Neural cell (in vitro differentiated cells): ENCODE data around the gene SMTN. TPM values are rescaled to one million over a fixed set of nuclear protein-coding genes. Genes with fewer than 3 reads are reported as not detected.

Experiments
- H2AFZ ChIP-seq: fragments of 200-600, 300-800 bp; sonication (generic), shearing (Covaris generic); 2 replicates; pipeline ENCODE4 v1.6.0; 2014; ENCODE audit warnings: low read depth, mild to moderate bottlenecking, antibody characterized with exemption, low read length, moderate library complexity
- H3F3A ChIP-seq: fragments of 200-600 bp; shearing (Covaris generic); 2 replicates; pipeline ENCODE4 v1.6.1; 2016; ENCODE audit warnings: mild to moderate bottlenecking, moderate library complexity, mixed read lengths, antibody characterized with exemption, low read length; ENCODE audit not compliant: insufficient read depth, poor library complexity, severe bottlenecking
- H3K27ac ChIP-seq: fragments of 200-600, 300-800 bp; sonication (generic), shearing (Covaris generic); 2 replicates; pipeline ENCODE4 v1.5.1; 2014; ENCODE audit warnings: mild to moderate bottlenecking, low read length, moderate library complexity
- H3K27me3 ChIP-seq: fragments of 300-800, 200-600 bp; sonication (generic), shearing (Covaris generic); 2 replicates; pipeline ENCODE4 v1.6.0; 2014; ENCODE audit warnings: mild to moderate bottlenecking, low read depth, low read length, moderate library complexity; ENCODE audit not compliant: insufficient read depth
- H3K36me3 ChIP-seq: fragments of 300-800, 200-600 bp; sonication (generic), shearing (Covaris generic); 2 replicates; pipeline ENCODE4 v1.5.1; 2014; ENCODE audit warnings: mild to moderate bottlenecking, antibody characterized with exemption, low read length, moderate library complexity; ENCODE audit not compliant: insufficient read depth
- H3K4me2 ChIP-seq: fragments of 300-800, 200-600 bp; sonication (generic), shearing (Covaris generic); 2 replicates; pipeline ENCODE4 v1.6.0; 2014; ENCODE audit warnings: mild to moderate bottlenecking, low read length
- H3K4me3 ChIP-seq: fragments of 300-800, 200-600 bp; sonication (generic), shearing (Covaris generic); 2 replicates; pipeline ENCODE4 v1.5.1; 2014; ENCODE audit warnings: mild to moderate bottlenecking, low read length, moderate library complexity
- H3K79me2 ChIP-seq: fragments of 200-600 bp; shearing (Covaris generic); replicated peaks from 2 replicates; pipeline ENCODE4 v1.6.0; 2014; ENCODE audit warnings: mild to moderate bottlenecking, low read length, moderate library complexity; ENCODE audit not compliant: insufficient read depth
- H3K9ac ChIP-seq: fragments of 300-800, 200-600 bp; sonication (generic), shearing (Covaris generic); 2 replicates; pipeline ENCODE4 v1.6.1; 2016; ENCODE audit warnings: mild to moderate bottlenecking, low read length, mixed read lengths
- H3K9me2 ChIP-seq: fragments of 200-600 bp; shearing (Covaris generic); 2 replicates; pipeline ENCODE4 v1.6.1; 2016; ENCODE audit warnings: mild to moderate bottlenecking, low read length, mixed read lengths; ENCODE audit not compliant: insufficient read depth
- H3K9me3 ChIP-seq: fragments of 200-600, 300-800 bp; sonication (generic), shearing (Covaris generic); 2 replicates; pipeline ENCODE4 v1.6.1; 2016; ENCODE audit warnings: mild to moderate bottlenecking, mixed run types, low read length, moderate library complexity, mixed read lengths
- H4K20me1 ChIP-seq: fragments of 200-600 bp; shearing (Covaris generic); 2 replicates; pipeline ENCODE4 v1.6.1; 2016; ENCODE audit warnings: mild to moderate bottlenecking, mixed run types; ENCODE audit not compliant: insufficient read depth
- CTCF ChIP-seq: fragments of 450-650 bp; IDR thresholded peaks from 2 replicates; pipeline ENCODE4 v1.5.1; 2014; ENCODE audit warnings: antibody characterized with exemption, mild to moderate bottlenecking, moderate library complexity; ENCODE audit not compliant: poor library complexity, severe bottlenecking
- EP300 ChIP-seq: fragments of 450-650 bp; conservative IDR thresholded peaks from 2 replicates; pipeline ENCODE4 v1.6.1; 2014; ENCODE audit warnings: antibody characterized with exemption, mild to moderate bottlenecking, moderate library complexity; ENCODE audit not compliant: poor library complexity, severe bottlenecking
- EZH2 ChIP-seq: fragments of 200-600, 300-800 bp; shearing (Covaris generic), sonication (generic); IDR thresholded peaks from 2 replicates; pipeline ENCODE4 v1.6.1; 2014; ENCODE audit warnings: antibody characterized with exemption, low read length, borderline replicate concordance, mild to moderate bottlenecking; ENCODE audit not compliant: insufficient read depth, poor library complexity, severe bottlenecking
- POLR2AphosphoS5 ChIP-seq: IDR thresholded peaks from 2 replicates; pipeline ENCODE4 v1.6.1; 2012
- RAD21 ChIP-seq: fragments of 450-650 bp; conservative IDR thresholded peaks from 2 replicates; pipeline ENCODE4 v1.6.1; 2014; ENCODE audit warnings: antibody characterized with exemption, mild to moderate bottlenecking, moderate library complexity
- SMC3 ChIP-seq: fragments of 450-650 bp; conservative IDR thresholded peaks from 2 replicates; pipeline ENCODE4 v1.6.1; 2014; ENCODE audit warnings: antibody characterized with exemption, mild to moderate bottlenecking, moderate library complexity; ENCODE audit not compliant: poor library complexity
- TAF1 ChIP-seq: IDR thresholded peaks from 2 replicates; pipeline ENCODE4 v1.6.1; 2012; ENCODE audit warnings: low read depth
- polyA plus RNA-seq: library from polyadenylated mRNA; depleted of rRNA; stranded (reverse); fragments of >200 nt; gene quantifications from 2 replicates; pipeline ENCODE4 v1.2.3, GENCODE V29; 2014
- TF ChIP-seq, protein P1 (sequence below): IDR thresholded peaks from 2 replicates; pipeline ENCODE4 v1.6.1; 2012; ENCODE audit warnings: borderline replicate concordance

SMTN gene
- polyA plus RNA-seq, 1 donor from 2014 or later = 3.4 TPM

DNA sequence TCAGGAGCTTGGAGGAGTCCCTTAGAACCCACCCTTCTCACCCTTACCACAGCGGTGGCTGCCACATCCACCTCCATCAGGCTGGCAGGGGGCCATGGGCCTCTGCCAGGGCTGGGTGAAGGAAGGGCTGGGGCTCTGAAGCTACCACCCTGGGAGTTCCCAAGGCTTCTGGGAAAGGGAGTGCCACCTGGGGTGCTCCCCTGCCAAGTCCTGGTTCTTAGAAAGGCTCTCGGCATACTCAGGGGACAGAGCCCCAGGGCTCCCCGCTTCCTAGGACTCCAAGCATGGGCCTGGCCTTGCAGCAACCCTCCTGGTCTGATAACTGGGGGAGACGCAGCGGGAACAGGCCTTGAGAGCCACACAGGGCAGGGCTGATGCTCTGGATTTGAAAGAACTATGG lies 59.6 kb downstream of the SMTN start:
- H3K36me3 ChIP-seq = no peaks in the 10 kb centered on the region
- no peaks in the 10 kb centered on the region for H3K27me3 ChIP-seq
- no peak overlapping the region for H3K27ac ChIP-seq
- no peak overlapping the region for H3K4me3 ChIP-seq
- no peaks in the 10 kb centered on the region for H3K9me3 ChIP-seq
- TF ChIP-seq EZH2 (no peak), EP300 (no peak), SMC3 (no peak), CTCF (no peak)
- no peaks in the 10 kb centered on the region for H3F3A ChIP-seq
- no peaks in the 10 kb centered on the region for H4K20me1 ChIP-seq
- H3K9ac ChIP-seq = no peak overlapping the region
- H3K4me2 ChIP-seq = no peak overlapping the region
- no peak overlapping the region for H2AFZ ChIP-seq
- no peaks in the 10 kb centered on the region for H3K79me2 ChIP-seq
- H3K9me2 ChIP-seq = no peaks in the 10 kb centered on the region

DNA sequence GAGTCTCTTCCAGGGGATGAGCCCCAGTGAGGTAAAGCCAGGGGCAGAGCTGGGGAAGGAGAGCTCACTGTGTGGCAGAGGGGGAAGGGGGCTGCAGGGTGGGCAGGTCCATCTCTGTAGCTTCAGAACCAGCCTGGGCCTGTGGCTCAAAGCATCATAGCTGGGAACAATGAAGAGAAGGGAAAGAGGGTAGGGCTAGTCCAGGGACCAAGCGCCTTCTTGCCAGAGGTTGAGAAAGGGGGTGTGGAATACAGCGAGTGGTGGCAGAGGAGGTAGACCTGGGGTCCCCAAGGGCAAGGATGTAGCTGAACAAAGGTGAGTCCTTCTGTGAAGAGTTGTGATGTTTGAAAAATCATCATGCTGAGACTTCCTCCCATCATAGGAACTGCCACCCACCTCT lies 60.4 kb downstream of the SMTN start:
- Histone ChIP-seq H3K9me3 (no peaks in the 10 kb centered on the region), H3K4me3 (no peak overlapping the region)

More for the DNA sequence above, 60.4 kb downstream of the SMTN start:
- no peaks in the 10 kb centered on the region for H3K27me3 ChIP-seq
- no peak overlapping the region for H3K9ac ChIP-seq
- H3K79me2 ChIP-seq = no peaks in the 10 kb centered on the region
- no peak overlapping the region for H3K4me2 ChIP-seq
- H3K9me2 ChIP-seq = no peaks in the 10 kb centered on the region
- no peak overlapping the region for H3K27ac ChIP-seq
- no peaks in the 10 kb centered on the region for H3K36me3 ChIP-seq
- no peaks in the 10 kb centered on the region for H3F3A ChIP-seq
- TF ChIP-seq POLR2AphosphoS5 (no peak), RAD21 (no peak), TAF1 (no peak), SMC3 (no peak), CTCF (no peak), EP300 (no peak)
- TF ChIP-seq, protein P1, sequence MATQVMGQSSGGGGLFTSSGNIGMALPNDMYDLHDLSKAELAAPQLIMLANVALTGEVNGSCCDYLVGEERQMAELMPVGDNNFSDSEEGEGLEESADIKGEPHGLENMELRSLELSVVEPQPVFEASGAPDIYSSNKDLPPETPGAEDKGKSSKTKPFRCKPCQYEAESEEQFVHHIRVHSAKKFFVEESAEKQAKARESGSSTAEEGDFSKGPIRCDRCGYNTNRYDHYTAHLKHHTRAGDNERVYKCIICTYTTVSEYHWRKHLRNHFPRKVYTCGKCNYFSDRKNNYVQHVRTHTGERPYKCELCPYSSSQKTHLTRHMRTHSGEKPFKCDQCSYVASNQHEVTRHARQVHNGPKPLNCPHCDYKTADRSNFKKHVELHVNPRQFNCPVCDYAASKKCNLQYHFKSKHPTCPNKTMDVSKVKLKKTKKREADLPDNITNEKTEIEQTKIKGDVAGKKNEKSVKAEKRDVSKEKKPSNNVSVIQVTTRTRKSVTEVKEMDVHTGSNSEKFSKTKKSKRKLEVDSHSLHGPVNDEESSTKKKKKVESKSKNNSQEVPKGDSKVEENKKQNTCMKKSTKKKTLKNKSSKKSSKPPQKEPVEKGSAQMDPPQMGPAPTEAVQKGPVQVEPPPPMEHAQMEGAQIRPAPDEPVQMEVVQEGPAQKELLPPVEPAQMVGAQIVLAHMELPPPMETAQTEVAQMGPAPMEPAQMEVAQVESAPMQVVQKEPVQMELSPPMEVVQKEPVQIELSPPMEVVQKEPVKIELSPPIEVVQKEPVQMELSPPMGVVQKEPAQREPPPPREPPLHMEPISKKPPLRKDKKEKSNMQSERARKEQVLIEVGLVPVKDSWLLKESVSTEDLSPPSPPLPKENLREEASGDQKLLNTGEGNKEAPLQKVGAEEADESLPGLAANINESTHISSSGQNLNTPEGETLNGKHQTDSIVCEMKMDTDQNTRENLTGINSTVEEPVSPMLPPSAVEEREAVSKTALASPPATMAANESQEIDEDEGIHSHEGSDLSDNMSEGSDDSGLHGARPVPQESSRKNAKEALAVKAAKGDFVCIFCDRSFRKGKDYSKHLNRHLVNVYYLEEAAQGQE = no peak
- no peaks in the 10 kb centered on the region for H4K20me1 ChIP-seq
- H2AFZ ChIP-seq = no peak overlapping the region
